GM12878 (cell line): ENCODE results near the gene EFTUD2. TPM values are rescaled to one million over a fixed set of nuclear protein-coding genes. Genes with fewer than 3 reads are reported as not detected.

Experiments used
- ATAC-seq: fragments of 200-7000 bp; cut with Tn5 transposase; 3 replicates; pipeline ENCODE4 v1.9.1; 2020; ENCODE audit warnings: mild to moderate bottlenecking, moderate library complexity
- BruUV-seq: library from RNA; stranded (reverse); fragments of 400-500 nt; replicated peaks from 2 replicates; lab custom pipeline; 2021; lab: Mats Ljungman, UMichigan
- CTCF ChIA-PET: fragments of 300-600 bp; sonication (Branson Sonifier 250); formaldehyde crosslinking; extraction: SDS; loops from one replicate; lab custom pipeline; 2021; ENCODE audit warnings: inconsistent platforms; lab: Yijun Ruan, JAX
- POLR2A ChIA-PET: fragments of 350-600 bp; formaldehyde crosslinking; extraction: SDS; loops from one replicate; lab custom pipeline; 2021; ENCODE audit warnings: inconsistent platforms; lab: Charles Lee
- RAD21 ChIA-PET: fragments of 300-600 bp; sonication (Branson Sonifier 250); formaldehyde crosslinking; loops from one replicate; lab custom pipeline; 2023; ENCODE audit warnings: antibody characterized with exemption; ENCODE audit not compliant: unreplicated experiment; lab: Charles Lee
- SMC1A ChIA-PET: fragments of 300-600 bp; sonication (Branson Sonifier 250); formaldehyde crosslinking; loops from one replicate; lab custom pipeline; 2023; ENCODE audit not compliant: unreplicated experiment, uncharacterized antibody; lab: Charles Lee
- DNase-seq: peaks from one replicate; pipeline ENCODE4 v3.0.0-alpha.2; 2011; ENCODE audit warnings: low read depth, low spot score
- FAIRE-seq: peaks from 3 replicates; lab custom pipeline; 2011; peaks lifted over from hg19 to GRCh38; lab: Jason Lieb, UNC
- H2AFZ ChIP-seq: 2 replicates; pipeline ENCODE4 v1.6.0; 2011; ENCODE audit warnings: low read depth, low read length, control low read depth; ENCODE audit not compliant: control insufficient read depth
- H3K27ac ChIP-seq: 2 replicates; pipeline ENCODE4 v1.5.1; 2011; ENCODE audit warnings: control low read depth; ENCODE audit not compliant: control insufficient read depth, insufficient read depth
- H3K27me3 ChIP-seq, 2 experiments: replicated peaks in 1 of 2; 2 replicates each; pipeline versions ENCODE4 v1.6.0 to v1.6.1; 2011; ENCODE audit warnings: low read length in 1 of 2; ENCODE audit not compliant: control insufficient read depth in 2 of 2, insufficient read depth in 2 of 2
- H3K36me3 ChIP-seq, 2 experiments: 2 replicates each; pipeline ENCODE4 v1.5.1; 2011; ENCODE audit warnings: low read length in 1 of 2; ENCODE audit not compliant: control insufficient read depth in 2 of 2, insufficient read depth in 2 of 2
- H3K4me1 ChIP-seq: 2 replicates; pipeline ENCODE4 v1.6.1; 2011; ENCODE audit warnings: mild to moderate bottlenecking, low read length, moderate library complexity, mixed read lengths; ENCODE audit not compliant: control insufficient read depth, insufficient read depth
- H3K4me2 ChIP-seq: 2 replicates; pipeline ENCODE4 v1.6.0; 2011; ENCODE audit warnings: control low read depth; ENCODE audit not compliant: control insufficient read depth, insufficient read depth
- H3K4me3 ChIP-seq: fragments of 200-600 bp; sonication (generic); 2 replicates; pipeline ENCODE4 v1.5.1; 2016
- H3K79me2 ChIP-seq: 2 replicates; pipeline ENCODE4 v1.6.0; 2011; ENCODE audit warnings: low read length; ENCODE audit not compliant: control insufficient read depth, insufficient read depth
- H3K9ac ChIP-seq: 2 replicates; pipeline ENCODE4 v1.8.0; 2011; ENCODE audit warnings: low read length, control low read depth, mixed read lengths; ENCODE audit not compliant: control insufficient read depth, insufficient read depth
- H3K9me3 ChIP-seq: replicated peaks from 3 replicates; pipeline ENCODE4 v1.5.1; 2011; ENCODE audit warnings: mild to moderate bottlenecking, low read length; ENCODE audit not compliant: control insufficient read depth, insufficient read depth
- H4K20me1 ChIP-seq: 2 replicates; pipeline ENCODE4 v1.6.0; 2011; ENCODE audit not compliant: control insufficient read depth, insufficient read depth
- CBX3 ChIP-seq: fragments of 200-600 bp; sonication (generic); IDR thresholded peaks from 2 replicates; pipeline ENCODE4 v1.6.1; 2016; ENCODE audit warnings: low read depth, borderline replicate concordance
- CHD1 ChIP-seq: IDR thresholded peaks from 2 replicates; pipeline ENCODE4 v1.6.1; 2012; ENCODE audit warnings: low read depth, low read length, improper control_type of control experiment
- CHD4 ChIP-seq: fragments of 200-600 bp; sonication (generic); IDR thresholded peaks from 2 replicates; pipeline ENCODE4 v1.6.1; 2016; ENCODE audit warnings: mild to moderate bottlenecking
- IRF4 ChIP-seq: IDR thresholded peaks from 2 replicates; pipeline ENCODE4 v1.6.1; 2011; ENCODE audit warnings: low read depth, low read length
- LARP7 ChIP-seq: fragments of 450-650 bp; IDR thresholded peaks from 2 replicates; pipeline ENCODE4 v1.6.1; 2017; ENCODE audit warnings: mild to moderate bottlenecking
- POLR2A ChIP-seq: IDR thresholded peaks from 2 replicates; pipeline ENCODE4 v1.6.1; 2011; ENCODE audit warnings: low read depth, mild to moderate bottlenecking, low read length
- SIN3A ChIP-seq: IDR thresholded peaks from 2 replicates; pipeline ENCODE4 v1.6.1; 2012; ENCODE audit warnings: low read depth, low read length, improper control_type of control experiment
- STAT1 ChIP-seq: fragments of 450-650 bp; conservative IDR thresholded peaks from 2 replicates; pipeline ENCODE4 v1.6.1; 2014; ENCODE audit warnings: antibody characterized with exemption, mild to moderate bottlenecking
- STAT3 ChIP-seq: IDR thresholded peaks from 2 replicates; pipeline ENCODE4 v1.6.1; 2011; ENCODE audit warnings: low read depth, low read length, improper control_type of control experiment
- ZNF622 ChIP-seq: fragments of 450-650 bp; IDR thresholded peaks from 2 replicates; pipeline ENCODE4 v1.6.1; 2017; ENCODE audit warnings: mild to moderate bottlenecking, inconsistent platforms
- WGBS: methylation state at CpG from one replicate; pipeline ENCODE4 v1.1.6; 2016; ENCODE audit warnings: low lambda C conversion rate; ENCODE audit not compliant: insufficient replicate concordance, insufficient coverage; ENCODE audit errors: missing lambda C conversion rate; 5-methylcytosine and 5-hydroxymethylcytosine counted together
- in situ Hi-C: fragments of 300-500 bp; cut with MboI; formaldehyde crosslinking; loops from 9 replicates; pipeline ENCODE4 v1.14.3; 2018; ENCODE audit warnings: mixed read lengths
- intact Hi-C: fragments of 100-400 bp; cut with micrococcal nuclease; formaldehyde crosslinking; loops from one replicate; pipeline ENCODE4 v1.14.2; 2022; ENCODE audit not compliant: unreplicated experiment
- polyA plus RNA-seq, 11 experiments: library from polyadenylated mRNA; depleted of rRNA in 4 of 11; unstranded in 6 of 11; stranded (reverse) in 5 of 11; fragments of >200 nt; fragmentation: Nextera tagmentation in 4 of 11; fragmentation: Illumina TruSeq in 1 of 11; extraction: Ambion mirVana in 4 of 11; extraction: Trizol in 1 of 11; gene quantifications; 1 replicate in 1 of 11; 2 replicates in 10 of 11; pipeline versions ENCODE4 v1.2.1 to v1.2.3, GENCODE V29; 2011 to 2016; ENCODE audit warnings: inconsistent platforms in 2 of 11, missing spikeins in 2 of 11, low read depth in 1 of 11
- total RNA-seq, 4 experiments: library from RNA; depleted of rRNA in 3 of 4; stranded (reverse); fragments of >200 nt in 3 of 4; fragmentation: Illumina TruSeq in 1 of 4; extraction: Trizol in 1 of 4; gene quantifications; 2 replicates each; pipeline versions ENCODE4 v1.2.1 to v1.2.3, GENCODE V29; 2013 to 2021
- TF ChIP-seq, protein P1 (sequence below): IDR thresholded peaks from 2 replicates; pipeline ENCODE4 v1.6.1; 2012; ENCODE audit warnings: improper control_type of control experiment, low read depth, low read length; ENCODE audit not compliant: insufficient replicate concordance
- TF ChIP-seq, protein P2 (sequence below): fragments of 450-650 bp; IDR thresholded peaks from 2 replicates; pipeline ENCODE4 v1.6.1; 2016; ENCODE audit warnings: mild to moderate bottlenecking

Gene EFTUD2
- total and polyA plus RNA-seq, 10 of the 15 experiments (the other 5 are each of a cell fraction or from before 2014, with no cell fraction given): 33.0 to 198 (median 126) TPM

DNA sequence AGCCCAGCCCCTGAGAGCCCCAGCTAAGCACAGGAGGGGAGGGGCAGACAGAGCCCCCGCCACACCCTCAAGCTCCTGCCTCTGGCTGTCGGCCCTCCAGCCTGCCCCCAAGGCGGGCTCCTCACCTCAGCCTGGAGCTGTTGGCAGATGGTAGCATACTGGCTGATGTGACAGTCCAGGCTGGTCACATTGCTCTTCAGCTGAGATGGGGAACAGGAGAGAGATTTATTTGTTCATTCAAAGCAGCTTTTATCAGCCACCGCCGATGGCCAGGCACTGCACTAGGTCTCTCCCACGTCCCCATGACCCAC lies 33.5 kb upstream of the EFTUD2 start:
- Histone ChIP-seq H3K4me3 (no peak overlapping the region), H2AFZ (no peak overlapping the region), H3K27me3 (no peaks in the 10 kb centered on the region), H4K20me1 (no peaks in the 10 kb centered on the region), H3K36me3 (peaks cover 37 to 61% of the 10 kb centered on the region in 2 experiments), H3K4me1 (no peaks in the 10 kb centered on the region), H3K79me2 (no peaks in the 10 kb centered on the region; the same call in none of the 2 replicates), H3K9me3 (no peaks in the 10 kb centered on the region), H3K9ac (no peak overlapping the region), H3K4me2 (no peak overlapping the region), H3K27ac (no peak overlapping the region)
- ChIA-PET CTCF (interaction anchor here (1.6 kb wide), 1 partner anchor 12 kb away, joined by 4 read pairs; no protein-coding TSS in a partner anchor), RAD21 (no interaction called here), POLR2A (interaction anchor here (0.6 kb wide), 1 partner anchor 641 kb away, joined by 7 read pairs; no protein-coding TSS in a partner anchor), SMC1A (no interaction called here)
- 97% methylated on average over 6 of the region's 6 CpGs for WGBS
- BruUV-seq: no TSS peak
- DNase-seq (no peak), ATAC-seq (no peak), FAIRE-seq (no peak)
- TF ChIP-seq CHD4 (no peak), CBX3 (no peak), STAT1 (no peak), ZNF622 (no peak), POLR2A (no peak), SIN3A (no peak), IRF4 (no peak), LARP7 (no peak), CHD1 (no peak), STAT3 (no peak)
- TF ChIP-seq, protein P1, sequence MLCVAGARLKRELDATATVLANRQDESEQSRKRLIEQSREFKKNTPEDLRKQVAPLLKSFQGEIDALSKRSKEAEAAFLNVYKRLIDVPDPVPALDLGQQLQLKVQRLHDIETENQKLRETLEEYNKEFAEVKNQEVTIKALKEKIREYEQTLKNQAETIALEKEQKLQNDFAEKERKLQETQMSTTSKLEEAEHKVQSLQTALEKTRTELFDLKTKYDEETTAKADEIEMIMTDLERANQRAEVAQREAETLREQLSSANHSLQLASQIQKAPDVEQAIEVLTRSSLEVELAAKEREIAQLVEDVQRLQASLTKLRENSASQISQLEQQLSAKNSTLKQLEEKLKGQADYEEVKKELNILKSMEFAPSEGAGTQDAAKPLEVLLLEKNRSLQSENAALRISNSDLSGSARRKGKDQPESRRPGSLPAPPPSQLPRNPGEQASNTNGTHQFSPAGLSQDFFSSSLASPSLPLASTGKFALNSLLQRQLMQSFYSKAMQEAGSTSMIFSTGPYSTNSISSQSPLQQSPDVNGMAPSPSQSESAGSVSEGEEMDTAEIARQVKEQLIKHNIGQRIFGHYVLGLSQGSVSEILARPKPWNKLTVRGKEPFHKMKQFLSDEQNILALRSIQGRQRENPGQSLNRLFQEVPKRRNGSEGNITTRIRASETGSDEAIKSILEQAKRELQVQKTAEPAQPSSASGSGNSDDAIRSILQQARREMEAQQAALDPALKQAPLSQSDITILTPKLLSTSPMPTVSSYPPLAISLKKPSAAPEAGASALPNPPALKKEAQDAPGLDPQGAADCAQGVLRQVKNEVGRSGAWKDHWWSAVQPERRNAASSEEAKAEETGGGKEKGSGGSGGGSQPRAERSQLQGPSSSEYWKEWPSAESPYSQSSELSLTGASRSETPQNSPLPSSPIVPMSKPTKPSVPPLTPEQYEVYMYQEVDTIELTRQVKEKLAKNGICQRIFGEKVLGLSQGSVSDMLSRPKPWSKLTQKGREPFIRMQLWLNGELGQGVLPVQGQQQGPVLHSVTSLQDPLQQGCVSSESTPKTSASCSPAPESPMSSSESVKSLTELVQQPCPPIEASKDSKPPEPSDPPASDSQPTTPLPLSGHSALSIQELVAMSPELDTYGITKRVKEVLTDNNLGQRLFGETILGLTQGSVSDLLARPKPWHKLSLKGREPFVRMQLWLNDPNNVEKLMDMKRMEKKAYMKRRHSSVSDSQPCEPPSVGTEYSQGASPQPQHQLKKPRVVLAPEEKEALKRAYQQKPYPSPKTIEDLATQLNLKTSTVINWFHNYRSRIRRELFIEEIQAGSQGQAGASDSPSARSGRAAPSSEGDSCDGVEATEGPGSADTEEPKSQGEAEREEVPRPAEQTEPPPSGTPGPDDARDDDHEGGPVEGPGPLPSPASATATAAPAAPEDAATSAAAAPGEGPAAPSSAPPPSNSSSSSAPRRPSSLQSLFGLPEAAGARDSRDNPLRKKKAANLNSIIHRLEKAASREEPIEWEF: no peak
- TF ChIP-seq, protein P2, sequence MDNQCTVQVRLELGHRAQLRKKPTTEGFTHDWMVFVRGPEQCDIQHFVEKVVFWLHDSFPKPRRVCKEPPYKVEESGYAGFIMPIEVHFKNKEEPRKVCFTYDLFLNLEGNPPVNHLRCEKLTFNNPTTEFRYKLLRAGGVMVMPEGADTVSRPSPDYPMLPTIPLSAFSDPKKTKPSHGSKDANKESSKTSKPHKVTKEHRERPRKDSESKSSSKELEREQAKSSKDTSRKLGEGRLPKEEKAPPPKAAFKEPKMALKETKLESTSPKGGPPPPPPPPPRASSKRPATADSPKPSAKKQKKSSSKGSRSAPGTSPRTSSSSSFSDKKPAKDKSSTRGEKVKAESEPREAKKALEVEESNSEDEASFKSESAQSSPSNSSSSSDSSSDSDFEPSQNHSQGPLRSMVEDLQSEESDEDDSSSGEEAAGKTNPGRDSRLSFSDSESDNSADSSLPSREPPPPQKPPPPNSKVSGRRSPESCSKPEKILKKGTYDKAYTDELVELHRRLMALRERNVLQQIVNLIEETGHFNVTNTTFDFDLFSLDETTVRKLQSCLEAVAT: no peak
- intact Hi-C loops: no loop called here
- in situ Hi-C loops: no loop called here
